ELR (cell line): ENCODE data around the gene SLC35F5.
"Not testable (repeated sequence)": the region's sequence is repeated elsewhere in the genome, so short reads cannot be mapped to it uniquely, and the experiment has no call there.

Experiments used
- DNase-seq: peaks from one replicate; pipeline ENCODE4 v3.0.0-alpha.2; 2015; ENCODE audit warnings: low read depth

Gene SLC35F5

DNA sequence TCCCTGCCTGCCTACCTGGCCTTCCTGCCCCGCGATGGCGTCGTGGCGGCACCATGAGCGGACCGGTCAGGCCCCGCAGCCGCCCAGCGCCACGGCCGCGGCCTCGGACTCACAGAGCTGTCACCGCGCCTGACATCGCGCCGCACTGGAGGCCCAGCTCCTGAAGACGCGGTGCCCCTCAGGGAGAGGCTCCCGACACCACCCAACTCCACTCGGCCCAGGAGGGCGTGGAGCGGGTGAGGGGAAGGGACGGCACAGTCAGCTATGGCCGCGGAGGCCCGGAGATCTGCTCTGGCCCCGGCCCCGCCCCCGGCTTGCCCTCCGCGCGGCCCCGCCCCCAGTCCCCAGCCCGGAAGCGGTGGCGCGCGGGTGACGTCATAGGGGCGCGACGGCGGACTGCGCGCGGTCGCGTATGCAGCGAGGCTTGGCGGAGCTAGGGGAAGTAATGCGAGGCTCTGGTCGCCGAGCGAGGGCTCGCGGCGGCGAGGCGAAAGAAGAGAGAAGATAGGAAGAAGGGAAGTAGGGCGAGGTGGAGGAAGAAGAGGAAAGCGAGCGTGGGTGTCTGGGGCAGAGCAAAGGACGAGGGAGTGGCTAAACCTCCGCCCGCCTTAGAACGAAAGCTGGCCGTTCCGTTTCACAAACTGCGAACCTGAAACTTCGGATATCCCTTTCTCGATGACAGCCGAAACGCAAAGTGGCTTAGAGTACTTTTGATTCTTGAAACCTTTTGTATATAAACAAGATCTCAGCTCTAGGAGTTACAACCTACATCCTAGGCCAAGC, at the start of gene SLC35F5:
Gene SLC35F5 (minus strand): TSS at position 288 of the 783 bp plus-strand sequence. CDS start 233 bp downstream, at position 55.
- DNase-seq: peak; percentile 93

DNA sequence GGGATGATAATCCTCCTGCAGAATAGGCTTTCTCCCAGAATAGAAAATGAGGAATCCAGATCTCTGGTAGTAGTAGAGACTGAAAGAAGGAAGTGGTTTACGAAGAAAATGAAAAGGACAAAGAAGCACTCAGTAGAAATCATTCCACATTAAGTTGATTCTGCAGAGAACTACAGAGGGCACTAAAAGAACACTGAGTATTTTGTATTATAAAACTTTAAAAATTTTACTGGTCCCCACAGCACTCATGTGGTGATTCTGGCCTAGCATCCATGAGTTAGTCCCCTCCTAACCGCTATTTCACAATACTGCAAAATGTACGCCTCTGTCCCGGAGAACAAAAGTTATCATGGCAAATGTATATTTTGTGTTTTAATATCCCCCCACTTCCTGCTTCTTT, 42.9 kb upstream of the SLC35F5 start:
- DNase-seq: no peak

DNA sequence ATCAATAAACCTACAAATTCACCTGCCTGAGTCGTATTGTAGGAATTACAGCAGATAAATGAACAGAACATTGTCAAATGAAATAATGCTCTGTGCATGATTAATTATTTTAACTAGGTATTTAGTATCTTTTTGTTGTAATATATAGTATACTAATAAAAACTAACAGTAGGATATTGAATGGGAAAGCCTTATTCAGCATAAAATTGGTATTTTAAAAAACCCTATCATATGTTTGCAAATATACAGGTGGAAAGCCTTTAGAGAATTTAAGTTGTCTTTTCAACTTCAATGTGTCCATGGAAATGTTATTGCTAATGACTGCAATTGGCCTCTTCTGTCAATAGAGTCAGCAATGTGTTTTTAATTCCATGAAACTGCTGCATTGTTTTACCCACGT, 40.8 kb upstream of the SLC35F5 start:
- DNase-seq: no peak

- no peak for DNase-seq
Measured at GRCh38 chr2:113796592-113797175, 40.2 kb upstream of the SLC35F5 start.

DNA sequence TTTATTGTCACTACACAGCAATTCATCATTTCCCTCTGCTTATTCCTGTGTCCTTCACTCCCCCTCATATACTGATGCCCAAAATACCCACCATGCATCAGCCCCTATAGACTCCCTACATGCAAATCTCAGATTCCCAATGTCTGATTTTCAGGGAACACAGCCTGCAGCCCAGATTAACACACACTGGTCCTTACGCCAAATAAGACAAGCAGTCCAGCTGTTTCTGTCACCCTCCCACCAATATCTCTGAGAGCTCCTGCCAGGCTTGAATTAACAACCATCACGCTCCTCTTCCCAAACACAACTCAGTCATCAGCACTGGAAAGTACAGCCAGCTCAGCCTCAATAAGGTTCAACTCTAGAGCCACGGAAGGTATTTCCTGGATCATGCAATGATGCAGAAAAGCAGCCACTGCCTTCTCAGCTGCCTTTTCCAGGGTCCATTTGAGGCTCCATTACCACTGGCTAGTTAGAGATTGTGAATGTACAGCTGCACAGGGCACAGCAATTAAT, 39.0 kb upstream of the SLC35F5 start:
- peak; percentile 13 for DNase-seq

DNA sequence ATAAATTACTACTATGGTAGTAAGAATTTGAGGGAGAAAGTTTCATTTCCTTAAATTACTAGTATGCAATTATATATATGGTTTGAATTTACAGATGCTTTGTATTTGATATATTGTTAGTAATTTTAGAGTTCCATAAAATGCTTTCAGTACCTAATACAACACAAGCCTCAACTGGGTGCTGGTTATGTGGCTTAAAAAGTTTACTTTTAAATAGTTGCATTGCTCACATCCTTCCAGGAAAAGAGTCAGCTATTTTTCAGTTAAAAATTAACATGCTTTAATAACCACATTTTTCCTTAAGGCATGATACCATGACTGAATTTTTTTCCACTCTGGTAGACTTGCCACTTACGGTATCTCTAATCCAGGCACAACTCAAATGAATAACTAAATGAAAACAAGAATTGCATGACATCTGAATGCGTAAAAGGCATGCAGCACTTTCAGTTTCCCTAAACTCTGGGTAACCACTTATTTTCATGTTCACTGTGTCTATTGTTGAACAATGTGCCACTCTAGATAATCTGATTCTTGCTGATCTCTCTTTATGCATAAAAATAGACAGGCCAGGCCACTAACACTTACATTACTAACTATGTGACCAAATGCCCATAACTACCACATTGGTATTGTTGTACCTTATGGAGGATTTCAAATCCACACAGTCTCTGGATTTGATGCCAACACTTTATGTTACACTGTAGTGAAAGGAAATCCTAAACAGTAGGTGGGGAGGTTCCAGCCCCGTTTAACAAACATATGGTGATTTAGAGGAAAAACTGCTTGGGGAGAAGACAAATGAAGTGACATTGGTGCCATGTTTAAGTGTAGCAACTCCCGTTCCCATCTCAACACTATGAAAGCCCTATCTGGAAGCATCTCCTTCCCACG, 35.5 kb upstream of the SLC35F5 start:
- DNase-seq: peak; percentile 62

DNA sequence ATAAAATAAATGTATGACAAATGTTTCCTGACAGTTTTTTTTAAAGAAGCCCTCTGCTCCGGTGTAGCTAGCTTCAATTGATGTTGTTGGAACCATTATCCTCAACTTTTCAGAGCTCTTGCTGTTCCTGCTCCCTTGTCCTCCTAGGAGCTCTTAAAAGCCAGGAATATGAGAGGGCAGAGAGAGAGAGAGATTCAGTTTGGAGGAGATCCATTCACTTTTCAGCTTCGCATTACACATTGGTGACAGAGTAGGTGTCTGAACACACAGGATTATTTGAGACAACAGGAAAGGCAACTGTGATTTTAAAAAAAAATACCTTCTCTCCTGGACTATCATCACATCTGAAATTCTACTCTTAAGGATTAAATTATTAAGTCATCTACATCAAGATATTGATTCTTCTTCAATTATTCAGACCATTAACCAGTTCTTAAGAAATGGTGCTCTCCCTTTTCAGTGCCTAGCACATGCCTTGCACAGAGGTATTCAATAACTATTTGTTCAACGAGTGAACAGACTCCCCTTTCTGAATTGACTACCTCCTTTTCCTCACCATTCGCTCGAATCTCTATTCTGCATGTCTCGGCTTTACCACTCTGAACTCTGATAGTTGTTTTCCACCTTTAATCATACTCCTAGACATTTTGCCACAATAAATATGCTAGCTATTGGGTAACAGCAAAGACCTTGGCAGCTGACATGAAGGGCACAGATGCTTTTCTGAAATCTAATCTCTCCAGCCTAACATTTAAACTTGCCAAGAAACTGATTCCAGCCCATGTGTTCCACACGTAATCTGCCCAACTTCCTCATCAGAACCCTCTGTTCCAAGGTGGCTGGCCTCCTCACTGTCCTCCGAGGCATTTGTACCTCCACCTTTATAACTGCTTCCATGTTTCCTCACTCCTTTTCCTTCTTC, 28.6 kb upstream of the SLC35F5 start:
- no peak for DNase-seq

DNA sequence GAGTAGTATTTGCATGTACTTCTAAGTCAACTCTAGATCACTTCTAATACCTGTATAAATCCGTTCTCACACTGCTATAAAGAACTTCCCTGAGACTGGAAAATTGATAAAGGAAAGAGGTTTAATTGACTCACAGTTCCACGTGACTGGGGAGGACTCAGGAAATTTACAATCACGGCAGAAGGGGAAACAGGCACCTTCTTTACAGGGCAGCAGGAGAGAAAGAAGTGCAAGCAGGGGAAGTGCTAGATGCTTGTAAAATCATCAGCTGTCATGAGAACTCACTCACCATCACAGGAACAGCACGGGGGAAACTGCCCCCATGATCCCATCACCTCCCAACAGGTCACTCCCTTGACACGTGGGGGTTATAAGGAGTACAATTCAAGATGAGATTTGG, 24.0 kb upstream of the SLC35F5 start:
- DNase-seq: no peak

GRCh38 chr2:113777371-113777770, 20.9 kb upstream of the SLC35F5 start:
- no peak for DNase-seq

DNA sequence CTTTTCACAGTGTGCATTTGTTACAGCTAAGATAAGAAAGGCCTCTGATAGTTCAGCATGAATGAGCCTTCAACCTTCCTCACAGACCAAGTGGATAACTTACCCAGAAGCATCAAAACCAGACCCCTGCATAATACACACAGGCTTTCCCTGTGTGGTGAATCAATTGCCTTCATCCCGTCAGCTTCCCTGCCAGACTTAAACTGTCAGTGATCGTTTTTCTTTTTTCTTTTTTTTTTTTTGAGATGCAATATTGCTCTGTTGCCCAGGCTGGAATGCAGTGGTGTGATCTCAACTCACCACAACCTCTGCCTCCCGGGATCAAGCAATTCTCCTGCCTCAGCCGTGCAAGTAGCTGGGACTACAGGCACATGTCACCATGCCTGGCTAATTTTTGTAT, 20.5 kb upstream of the SLC35F5 start:
- no peak for DNase-seq

GRCh38 chr2:113774616-113775015, 18.2 kb upstream of the SLC35F5 start:
- DNase-seq: not testable (repeated sequence)

GRCh38 chr2:113770929-113771328, 14.5 kb upstream of the SLC35F5 start:
- no peak for DNase-seq

GRCh38 chr2:113769555-113769954, 13.1 kb upstream of the SLC35F5 start:
- no peak for DNase-seq

GRCh38 chr2:113768770-113769169, 12.3 kb upstream of the SLC35F5 start:
- peak; percentile 5 for DNase-seq

DNA sequence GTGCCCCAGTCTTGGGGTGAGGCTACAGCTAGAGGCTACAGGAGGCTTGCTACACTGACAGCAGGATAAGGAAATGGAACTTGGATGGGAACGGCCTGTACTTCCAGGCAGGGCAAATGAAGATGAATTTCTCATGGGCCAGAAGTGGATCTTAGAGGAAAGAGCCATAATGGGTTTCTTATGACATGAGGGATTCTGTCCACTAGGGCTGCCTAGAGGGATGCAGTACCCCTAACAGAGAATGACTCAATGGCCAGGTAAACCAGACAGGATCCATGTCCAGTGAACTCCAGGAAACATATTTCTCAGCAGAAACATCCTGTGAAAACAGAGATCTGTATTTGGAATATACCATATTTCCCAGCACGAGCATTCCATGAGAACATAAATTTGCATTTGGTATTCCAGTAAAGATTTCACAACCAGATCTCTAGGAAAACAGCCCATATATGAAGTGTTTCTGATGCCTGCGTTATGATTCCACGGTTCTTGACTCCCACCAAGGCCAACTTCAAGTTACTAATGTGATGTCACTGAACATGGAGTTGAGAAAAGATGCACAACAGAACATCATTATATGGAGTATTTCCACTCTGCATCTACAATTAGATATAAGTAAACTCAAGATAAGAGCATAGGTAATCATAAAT, 11.5 kb upstream of the SLC35F5 start:
- DNase-seq: peak; percentile 11

DNA sequence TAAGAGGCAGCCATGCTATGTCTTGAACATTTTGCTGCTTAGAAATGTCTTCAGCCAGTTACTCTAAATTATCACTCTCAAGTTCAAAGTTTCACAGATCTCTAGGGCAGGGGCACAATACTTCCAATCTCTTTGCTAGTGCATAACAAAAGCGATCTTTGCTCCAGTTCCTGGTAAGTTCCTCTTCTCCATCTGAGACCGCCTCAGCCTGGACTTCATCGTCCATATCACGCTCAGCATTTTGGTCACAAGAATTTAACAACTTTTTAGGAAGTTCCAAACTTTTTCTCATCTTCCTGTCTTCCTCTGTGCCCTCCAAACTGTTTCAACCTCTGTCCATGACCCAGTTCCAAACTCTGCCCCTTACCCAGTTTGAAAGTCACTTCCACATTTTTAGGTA, 8.8 kb upstream of the SLC35F5 start:
- DNase-seq: no peak

- peak; percentile 82 for DNase-seq
Measured at GRCh38 chr2:113762377-113763118, 6.1 kb upstream of the SLC35F5 start.

- peak; percentile 65 for DNase-seq
Measured at GRCh38 chr2:113760400-113760799, 4.0 kb upstream of the SLC35F5 start.

- DNase-seq: no peak
Measured at GRCh38 chr2:113757138-113757657, 756 bp upstream of the SLC35F5 start.

- DNase-seq: peak; percentile 58
Measured at GRCh38 chr2:113755835-113756354, 547 bp downstream of the SLC35F5 start.
